Heart right ventricle (tissue), 16 donors: Measurements from ENCODE around the gene ZNF669. TPM values are rescaled to one million over a fixed set of nuclear protein-coding genes. Genes with fewer than 3 reads are reported as not detected.
A peak's percentile ranks its signal among the peaks of the same experiment; 100 is the strongest.

ENCODE experiments used
- ATAC-seq, 8 donors: fragments of 200-7000 bp; cut with Tn5 transposase; one replicate each; pipeline ENCODE4 v1.9.1; 2020; ENCODE audit warnings: mild to moderate bottlenecking in 8 of 8, moderate library complexity in 8 of 8, moderate number of reproducible peaks in 1 of 8
- DNase-seq, 2 donors: peaks; one replicate each; pipeline ENCODE4 v3.0.0-alpha.2; 2020
- H3K27ac ChIP-seq, 10 donors: fragments of 200-600 bp; sonication (generic) in 2 of 10; one replicate each; pipeline versions ENCODE4 v1.5.0 to v1.8.0; 2020 to 2022; ENCODE audit warnings: mild to moderate bottlenecking in 3 of 10
- H3K27me3 ChIP-seq, 7 donors: fragments of 200-600 bp; one replicate each; pipeline ENCODE4 v1.8.0; 2021 to 2022; ENCODE audit warnings: mild to moderate bottlenecking in 2 of 7
- H3K36me3 ChIP-seq, 9 donors: fragments of 200-600 bp; sonication (generic) in 1 of 9; one replicate each; pipeline versions ENCODE4 v1.5.0 to v1.8.0; 2020 to 2022; ENCODE audit warnings: mild to moderate bottlenecking in 2 of 9
- H3K4me1 ChIP-seq, 9 donors: fragments of 200-600 bp; sonication (generic) in 1 of 9; one replicate each; pipeline versions ENCODE4 v1.5.0 to v1.8.0; 2020 to 2022; ENCODE audit warnings: mild to moderate bottlenecking in 4 of 9
- H3K4me3 ChIP-seq, 10 donors: fragments of 200-600 bp; sonication (generic) in 2 of 10; one replicate each; pipeline versions ENCODE4 v1.5.0 to v1.8.0; 2020 to 2022; ENCODE audit warnings: mild to moderate bottlenecking in 7 of 10, moderate library complexity in 2 of 10
- H3K9me3 ChIP-seq, 11 donors: fragments of 200-600 bp in 10 of 11; sonication (generic) in 2 of 11; one replicate each; pipeline versions ENCODE4 v1.5.0 to v1.8.0; 2013 to 2022; ENCODE audit warnings: mild to moderate bottlenecking in 2 of 11, control low read depth in 1 of 11, moderate library complexity in 1 of 11
- CTCF ChIP-seq, 9 donors: fragments of 200-600 bp; sonication (generic) in 2 of 9; IDR thresholded peaks; one replicate each; pipeline versions ENCODE4 v1.5.0 to v1.8.0; 2021 to 2022; ENCODE audit warnings: antibody characterized with exemption in 9 of 9, mild to moderate bottlenecking in 5 of 9, moderate library complexity in 1 of 9
- WGBS, 2 donors: extraction: QIAGEN DNeasy Blood & Tissue Kit; methylation state at CpG; one replicate each; pipeline ENCODE4 v1.1.7; 2013; ENCODE audit warnings: inconsistent platforms in 1 of 2; 5-methylcytosine and 5-hydroxymethylcytosine counted together
- intact Hi-C, 10 donors: fragments of 100-400 bp; cut with DNase I; formaldehyde crosslinking; loops; one replicate each; pipeline versions ENCODE4 v1.11.1 to v1.14.2; 2022
- polyA plus RNA-seq, 2 donors: library from polyadenylated mRNA; stranded (reverse); fragments of 200-250 nt; gene quantifications; one replicate each; pipeline ENCODE4 v1.2.3, GENCODE V29; 2013
- total RNA-seq, 10 donors: library from RNA; stranded (reverse); fragmentation: NEBNext Ultra II Directional in 3 of 10; extraction: Animal tissue kit (Norgen Biotek cat#: 25700) in 3 of 10; gene quantifications; one replicate each; pipeline versions ENCODE4 v1.2.1 to v1.2.4, GENCODE V29; 2021 to 2023
- donor health status: Arrhythmogenic right ventricular cardiomyopathy.
- donor health status: ischemic (EF 13 %, LVEDD 7.1; RV severe dilation, severe dysfunction).
- donor health status: healthy with polysubstance abuse.
- donor health status: DM: no; HTN: yes; CAD: no.
- donor health status: DM: no; HTN: no; CAD: no.
- donor health status: ischemic (EF 25% LVEDD 6.9; RV normal size, moderate dysfunction).
- donor health status: ischemic (EF 25% LVEDD 5.7; RV mildly dilated, moderate dysfunction).
- donor health status: healthy.
- donor health status: DM: yes; HTN: yes; CAD: no.
- donor health status: Ischemic cardiomyopathy.
- donor health status: ischemic (EF 35%, LVEDD 5.7; RV mildly dilated, moderate dysfunction).
- donor health status: nonischemic (EF 11% LVEDD 7.7; RV severe dilation, severe dysfunction).
- donor health status: DM: yes; HTN: yes; CAD: no.
- donor health status: PGD.
- donor health status: ischemic (EF 29% LVEDD 5.4; RV normal size, mild dysfunction).
- donor health status: nonischemic (EF 23%, LVEDD 6.1; RV moderate dilation, normal function).

The ZNF669 gene
- total and polyA plus RNA-seq, 12 donors, result 2.1 to 4.7 (median 3.5) TPM

- H3K27ac ChIP-seq, result peak overlapping the region in 2 of 10 donors; percentile 84 to 87
- peak in 2 of 8 donors; percentile 13 to 21 for ATAC-seq
Observed at GRCh38 chr1:247113094-247113497, 8.9 kb upstream of the ZNF669 start.

GRCh38 chr1:247112479-247112781 is 8.3 kb upstream of the ZNF669 start:
- peak overlapping the region in 7 of 10 donors; percentile 79 to 89 (median 84) for H3K27ac ChIP-seq
- no peaks in the 10 kb centered on the region for H3K36me3 ChIP-seq
- no peaks in the 10 kb centered on the region for H3K9me3 ChIP-seq
- intact Hi-C loops, result loop anchor here in 1 of 10 donors (5.0 kb wide), 1 partner anchor 35 kb away; the partner anchor contains the start of gene ZNF670
- ATAC-seq (peak in 1 of 8 donors; percentile 10), DNase-seq (no peak)
- H3K27me3 ChIP-seq, result peaks cover 0 to 36% (median 0%) of the 10 kb centered on the region in 7 donors
- H3K4me3 ChIP-seq, result peak overlapping the region; percentile 65 to 86 (median 72)
- no peak for TF ChIP-seq CTCF (IDR thresholded peaks at IDR 0.05)
- peaks cover 3 to 20% (median 15%) of the 10 kb centered on the region in 9 donors for H3K4me1 ChIP-seq
- WGBS, 2 donors, result 52 to 63% methylated on average over 9 of the region's 9 CpGs

More at GRCh38 chr1:247113094-247113497, 8.9 kb upstream of the ZNF669 start:
- DNase-seq, result peak; percentile 16 to 24
- Histone ChIP-seq H3K27me3 (peaks cover 0 to 36% (median 0%) of the 10 kb centered on the region in 7 donors), H3K4me3 (no peak overlapping the region), H3K4me1 (peaks cover 3 to 20% (median 15%) of the 10 kb centered on the region in 9 donors), H3K9me3 (no peaks in the 10 kb centered on the region), H3K36me3 (no peaks in the 10 kb centered on the region)
- no peak for TF ChIP-seq CTCF (IDR thresholded peaks at IDR 0.05)
- intact Hi-C loops, result loop anchor here in 1 of 10 donors (5.0 kb wide), 1 partner anchor 36 kb away; the partner anchor contains the start of gene ZNF670
- WGBS, 2 donors, result 60 to 68% methylated on average over 5 of the region's 5 CpGs

GRCh38 chr1:247111700-247112478 is 7.7 kb upstream of the ZNF669 start:
- peak overlapping the region; percentile 65 to 86 (median 72) for H3K4me3 ChIP-seq
- no peaks in the 10 kb centered on the region for H3K36me3 ChIP-seq
- whole genome bisulfite sequencing, 2 donors, result 3 to 4% methylated on average over 74 to 78 of the region's 78 CpGs
- peaks cover 3 to 20% (median 15%) of the 10 kb centered on the region in 9 donors for H3K4me1 ChIP-seq
- TF ChIP-seq CTCF (IDR thresholded peaks at IDR 0.05), result no peak
- peak; percentile 66 to 80 for DNase-seq
- H3K27me3 ChIP-seq, result peaks cover 0 to 36% (median 0%) of the 10 kb centered on the region in 7 donors
- peak overlapping the region; percentile 13 to 89 (median 81) for H3K27ac ChIP-seq
- no peaks in the 10 kb centered on the region for H3K9me3 ChIP-seq
- ATAC-seq, result peak; percentile 88 to 95 (median 93)
- intact Hi-C loops, result loop anchor here in 1 of 10 donors (5.0 kb wide), 1 partner anchor 35 kb away; the partner anchor contains the start of gene ZNF670

GRCh38 chr1:247111259-247111699 is 7.1 kb upstream of the ZNF669 start:
- no peaks in the 10 kb centered on the region for H3K36me3 ChIP-seq
- DNase-seq, result peak in 1 of 2 donors; percentile 39

More at GRCh38 chr1:247111259-247111699, 7.1 kb upstream of the ZNF669 start:
- Histone ChIP-seq H3K27me3 (peaks cover 0 to 36% (median 0%) of the 10 kb centered on the region in 7 donors), H3K27ac (peak overlapping the region; percentile 13 to 89 (median 81)), H3K9me3 (no peaks in the 10 kb centered on the region), H3K4me1 (peaks cover 3 to 20% (median 15%) of the 10 kb centered on the region in 9 donors), H3K4me3 (peak overlapping the region; percentile 65 to 86 (median 72))
- WGBS, 2 donors, result 1% methylated on average over 62 of the region's 62 CpGs
- peak in 7 of 8 donors; percentile 9 to 56 (median 40) for ATAC-seq
- no peak for TF ChIP-seq CTCF (IDR thresholded peaks at IDR 0.05)
- intact Hi-C loops, result loop anchor here in 1 of 10 donors (5.0 kb wide), 1 partner anchor 34 kb away; the partner anchor contains the start of gene ZNF670
